ENCODE results near the gene PTPN13. TPM values are rescaled to one million over a fixed set of nuclear protein-coding genes. Genes with fewer than 3 reads are reported as not detected.

Gene PTPN13
- polyA plus RNA-seq, 1 experiment, result 19.4 TPM

GRCh38 chr4:86821151-86821550, 227.0 kb downstream of the PTPN13 start:
- CTCF ChIA-PET, result interaction anchor here (1.3 kb wide), 1 partner anchor 12 kb away, joined by 3 read pairs; no protein-coding TSS in a partner anchor
- H3K36me3 ChIP-seq (ENCODE audit: control insufficient read depth, insufficient read depth, low read length), result no peaks in the 10 kb centered on the region; the same call in 1 of the 2 replicates

GRCh38 chr4:86822136-86822535, 228.0 kb downstream of the PTPN13 start:
- TF ChIP-seq CTCF (IDR thresholded peaks at IDR 0.05; ENCODE audit: insufficient read depth, low read depth, low read length), result no peak
- no peaks in the 10 kb centered on the region; the same call in 1 of the 2 replicates for H3K36me3 ChIP-seq (ENCODE audit: control insufficient read depth, insufficient read depth, low read length)
- no peak overlapping the region for H3K4me3 ChIP-seq (ENCODE audit: low read depth, low read length)
- POLR2A ChIA-PET, result no interaction called here
- no peaks in the 10 kb centered on the region for H3K27me3 ChIP-seq (ENCODE audit: control insufficient read depth, insufficient read depth, low read length)
- CTCF ChIA-PET, result interaction anchor here (1.3 kb wide), 1 partner anchor 11 kb away, joined by 3 read pairs; no protein-coding TSS in a partner anchor
- no peak for DNase-seq (ENCODE audit: low read depth)

More at GRCh38 chr4:86821151-86821550, 227.0 kb downstream of the PTPN13 start:
- POLR2A ChIA-PET, result no interaction called here
- no peak for DNase-seq (ENCODE audit: low read depth)
- TF ChIP-seq CTCF (IDR thresholded peaks at IDR 0.05; ENCODE audit: insufficient read depth, low read depth, low read length), result no peak
- no peaks in the 10 kb centered on the region for H3K27me3 ChIP-seq (ENCODE audit: control insufficient read depth, insufficient read depth, low read length)
- H3K4me3 ChIP-seq (ENCODE audit: low read depth, low read length), result no peak overlapping the region

GRCh38 chr4:86825511-86825910, 231.4 kb downstream of the PTPN13 start:
- TF ChIP-seq CTCF (IDR thresholded peaks at IDR 0.05; ENCODE audit: insufficient read depth, low read depth, low read length), result no peak
- Histone ChIP-seq H3K27me3 (ENCODE audit: control insufficient read depth, insufficient read depth, low read length) (no peaks in the 10 kb centered on the region), H3K36me3 (ENCODE audit: control insufficient read depth, insufficient read depth, low read length) (no peaks in the 10 kb centered on the region), H3K4me3 (ENCODE audit: low read depth, low read length) (no peak overlapping the region)
- DNase-seq (ENCODE audit: low read depth), result no peak
- POLR2A ChIA-PET, result no interaction called here
- CTCF ChIA-PET, result interaction anchor here (1.6 kb wide), 1 partner anchor 11 kb away, joined by 5 read pairs; no protein-coding TSS in a partner anchor

GRCh38 chr4:86831262-86832130, 237.4 kb downstream of the PTPN13 start:
- H3K4me3 ChIP-seq (ENCODE audit: low read depth, low read length), result no peak overlapping the region
- CTCF ChIA-PET, result interaction anchor here (0.6 to 2.0 kb wide), 4 partner anchors 11 to 59 kb away, joined by 3 to 9 read pairs (median 3); no protein-coding TSS in a partner anchor
- TF ChIP-seq CTCF (IDR thresholded peaks at IDR 0.05; ENCODE audit: insufficient read depth, low read depth, low read length), result no peak

GRCh38 chr4:86833615-86834014, 239.5 kb downstream of the PTPN13 start:
- Histone ChIP-seq H3K4me3 (ENCODE audit: low read depth, low read length) (no peak overlapping the region), H3K27me3 (ENCODE audit: control insufficient read depth, insufficient read depth, low read length) (no peaks in the 10 kb centered on the region), H3K36me3 (ENCODE audit: control insufficient read depth, insufficient read depth, low read length) (no peaks in the 10 kb centered on the region)
- no peak for TF ChIP-seq CTCF (IDR thresholded peaks at IDR 0.05; ENCODE audit: insufficient read depth, low read depth, low read length)
- ChIA-PET POLR2A (no interaction called here), CTCF (interaction anchor here (1.2 kb wide), 1 partner anchor 12 kb away, joined by 3 read pairs; no protein-coding TSS in a partner anchor)
- DNase-seq (ENCODE audit: low read depth), result no peak

More at GRCh38 chr4:86831262-86832130, 237.4 kb downstream of the PTPN13 start:
- peak; percentile 89 for DNase-seq (ENCODE audit: low read depth)
- no peaks in the 10 kb centered on the region for H3K27me3 ChIP-seq (ENCODE audit: control insufficient read depth, insufficient read depth, low read length)
- POLR2A ChIA-PET, result interaction anchor here (0.5 to 1.5 kb wide), 3 partner anchors 14 to 901 kb away, joined by 3 to 5 read pairs (median 4); no protein-coding TSS in a partner anchor
- H3K36me3 ChIP-seq (ENCODE audit: control insufficient read depth, insufficient read depth, low read length), result no peaks in the 10 kb centered on the region
